Type B pancreatic cell (in vitro differentiated cells): ENCODE data around the gene HEATR5A. TPM values are rescaled to one million over a fixed set of nuclear protein-coding genes. Genes with fewer than 3 reads are reported as not detected.

Source experiments
- DNase-seq: peaks from one replicate; pipeline ENCODE4 v3.0.0; 2021; ENCODE audit warnings: mixed read lengths; ENCODE audit not compliant: unreplicated experiment; ENCODE audit errors: extremely low spot score
- H3K27ac Mint-ChIP-seq: 2 replicates; pipeline ENCODE4 v1.8.0; 2021; ENCODE audit warnings: mild to moderate bottlenecking, mixed read lengths
- H3K27me3 Mint-ChIP-seq: 2 replicates; pipeline ENCODE4 v1.8.0; 2021; ENCODE audit warnings: mixed read lengths
- H3K36me3 Mint-ChIP-seq: 2 replicates; pipeline ENCODE4 v1.8.0; 2021; ENCODE audit warnings: mixed read lengths
- H3K4me1 Mint-ChIP-seq: one replicate; pipeline ENCODE4 v1.8.0; 2021; ENCODE audit warnings: mixed read lengths; ENCODE audit not compliant: unreplicated experiment
- H3K4me3 Mint-ChIP-seq: 2 replicates; pipeline ENCODE4 v1.8.0; 2021; ENCODE audit warnings: mild to moderate bottlenecking, mixed read lengths
- H3K9me3 Mint-ChIP-seq: 2 replicates; pipeline ENCODE4 v1.8.0; 2021; ENCODE audit warnings: mixed read lengths
- CTCF ChIP-seq: fragments of 200-600 bp; sonication (generic); conservative IDR thresholded peaks from 2 replicates; pipeline ENCODE4 v1.5.0; 2021; ENCODE audit warnings: antibody characterized with exemption, mild to moderate bottlenecking
- total RNA-seq: library from RNA; stranded (reverse); gene quantifications from 2 replicates; pipeline ENCODE4 v1.2.1, GENCODE V29; 2021; ENCODE audit warnings: low replicate concordance

The HEATR5A gene
- total RNA-seq, 1 donor from 2014 or later = 26.3 TPM

GRCh38 chr14:31411218-31411727 is 9.1 kb downstream of the HEATR5A start:
- no peaks in the 10 kb centered on the region for H3K9me3 Mint-ChIP-seq
- no peaks in the 10 kb centered on the region for H3K4me1 Mint-ChIP-seq
- TF ChIP-seq CTCF = no peak
- H3K4me3 Mint-ChIP-seq = no peak overlapping the region
- no peak overlapping the region for H3K27ac Mint-ChIP-seq
- H3K27me3 Mint-ChIP-seq = no peaks in the 10 kb centered on the region
- DNase-seq = no peak
- no peaks in the 10 kb centered on the region for H3K36me3 Mint-ChIP-seq

DNA sequence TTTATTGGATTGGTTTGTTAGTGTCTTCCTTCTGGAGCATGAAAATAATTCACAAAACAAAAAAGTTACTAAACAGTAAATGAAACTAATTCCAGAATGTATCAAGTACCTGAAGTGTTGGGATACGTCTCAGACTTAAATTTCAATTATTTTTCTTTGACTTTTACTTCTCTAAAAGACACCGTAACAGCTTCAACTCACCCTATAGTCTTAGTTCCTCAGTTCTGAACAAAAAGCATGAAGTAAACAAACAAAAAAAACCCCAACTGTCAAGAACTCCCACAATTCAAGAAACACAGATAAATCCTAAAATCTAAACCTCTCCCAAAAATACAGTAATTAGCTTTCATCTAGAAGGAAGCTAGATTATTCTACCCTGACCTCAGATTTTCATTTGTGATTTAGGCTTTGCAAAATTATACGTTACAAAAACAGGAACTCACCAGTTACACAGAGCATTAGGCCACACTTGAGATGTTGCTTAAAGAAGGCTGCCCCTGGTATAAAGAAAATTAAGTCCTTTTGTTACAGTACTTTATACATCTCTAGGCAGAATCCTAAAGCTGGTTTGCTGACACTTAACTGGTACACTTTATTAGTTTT is 10.2 kb downstream of the HEATR5A start:
- no peak overlapping the region for H3K4me3 Mint-ChIP-seq
- H3K4me1 Mint-ChIP-seq = peaks cover 5% of the 10 kb centered on the region
- DNase-seq = no peak
- H3K27ac Mint-ChIP-seq = no peak overlapping the region
- H3K9me3 Mint-ChIP-seq = no peaks in the 10 kb centered on the region
- TF ChIP-seq CTCF = no peak
- H3K27me3 Mint-ChIP-seq = no peaks in the 10 kb centered on the region
- no peaks in the 10 kb centered on the region for H3K36me3 Mint-ChIP-seq

- peaks cover 5% of the 10 kb centered on the region for H3K4me1 Mint-ChIP-seq
- H3K27ac Mint-ChIP-seq = no peak overlapping the region
- no peaks in the 10 kb centered on the region for H3K9me3 Mint-ChIP-seq
Measured at GRCh38 chr14:31408421-31408820, 11.9 kb downstream of the HEATR5A start.

DNA sequence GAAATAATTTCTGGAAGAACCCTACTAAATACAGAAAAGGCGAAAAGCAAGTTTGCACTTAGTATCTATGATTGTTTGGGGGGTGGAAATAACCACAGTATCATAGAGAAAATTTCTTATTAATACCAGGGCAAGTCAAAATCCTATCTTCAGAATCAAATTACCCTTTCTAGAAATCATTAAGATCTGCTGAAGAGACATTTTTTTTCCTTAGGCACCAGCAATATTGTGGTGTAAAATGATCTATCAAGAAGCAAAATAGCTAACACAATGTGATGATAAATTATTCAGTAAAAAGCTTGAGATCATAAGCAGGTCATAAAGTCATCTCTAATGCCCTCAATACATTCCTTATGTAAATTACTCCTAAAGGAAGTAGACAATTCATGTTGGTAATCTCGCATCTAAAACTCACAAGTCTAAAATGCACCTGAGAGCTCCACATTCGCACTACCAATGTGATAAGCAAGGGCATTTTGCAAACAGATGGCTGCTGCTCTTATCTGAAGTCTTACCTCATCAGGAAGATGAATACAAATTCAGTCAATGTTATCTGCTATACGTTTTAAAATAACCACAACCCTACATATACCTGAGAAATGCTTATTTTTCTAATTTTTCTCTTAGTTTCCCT is 14.6 kb downstream of the HEATR5A start:
- Mint-ChIP-seq H3K9me3 (no peaks in the 10 kb centered on the region), H3K27me3 (no peaks in the 10 kb centered on the region), H3K4me1 (peaks cover 5% of the 10 kb centered on the region), H3K27ac (no peak overlapping the region), H3K36me3 (peaks cover 5% of the 10 kb centered on the region), H3K4me3 (no peak overlapping the region)
- TF ChIP-seq CTCF = no peak
- DNase-seq = no peak

More at GRCh38 chr14:31408421-31408820, 11.9 kb downstream of the HEATR5A start:
- TF ChIP-seq CTCF = no peak
- H3K4me3 Mint-ChIP-seq = no peak overlapping the region
- DNase-seq = no peak
- H3K36me3 Mint-ChIP-seq = no peaks in the 10 kb centered on the region
- no peaks in the 10 kb centered on the region for H3K27me3 Mint-ChIP-seq

- H3K27me3 Mint-ChIP-seq = no peaks in the 10 kb centered on the region
- H3K9me3 Mint-ChIP-seq = no peaks in the 10 kb centered on the region
- DNase-seq = no peak
- no peak overlapping the region for H3K4me3 Mint-ChIP-seq
- no peak overlapping the region for H3K27ac Mint-ChIP-seq
- peaks cover 5% of the 10 kb centered on the region for H3K4me1 Mint-ChIP-seq
- H3K36me3 Mint-ChIP-seq = peaks cover 6% of the 10 kb centered on the region
- no peak for TF ChIP-seq CTCF
Measured at GRCh38 chr14:31405106-31405505, 15.2 kb downstream of the HEATR5A start.
